ENCODE measurements around the gene HTR7.

Gene HTR7

GRCh38 chr10:90800232-90800796 lies 57.5 kb downstream of the HTR7 start:
- no peak for DNase-seq

GRCh38 chr10:90799172-90799571 lies 58.7 kb downstream of the HTR7 start:
- no peak for DNase-seq

GRCh38 chr10:90798482-90798881 lies 59.4 kb downstream of the HTR7 start:
- no peak for DNase-seq

- no peak for DNase-seq
Measured at GRCh38 chr10:90790422-90790821, 67.4 kb downstream of the HTR7 start.

- no peak for DNase-seq
Measured at GRCh38 chr10:90788968-90789367, 68.9 kb downstream of the HTR7 start.

- DNase-seq, result no peak
Measured at GRCh38 chr10:90788199-90788491, 69.7 kb downstream of the HTR7 start.

- DNase-seq, result peak in 1 of 2 experiments; percentile 51
Measured at GRCh38 chr10:90787393-90788198, 70.2 kb downstream of the HTR7 start.

GRCh38 chr10:90785782-90786181 lies 72.1 kb downstream of the HTR7 start:
- no peak for DNase-seq

GRCh38 chr10:90784771-90785170 lies 73.1 kb downstream of the HTR7 start:
- no peak for DNase-seq

GRCh38 chr10:90780488-90780887 lies 77.4 kb downstream of the HTR7 start:
- no peak for DNase-seq

- DNase-seq, result peak in 1 of 2 experiments; percentile 4
Measured at GRCh38 chr10:90779548-90779947, 78.3 kb downstream of the HTR7 start.

GRCh38 chr10:90777621-90778020 lies 80.2 kb downstream of the HTR7 start:
- DNase-seq, result no peak

GRCh38 chr10:90775351-90776028 lies 82.3 kb downstream of the HTR7 start:
- DNase-seq, result no peak

- DNase-seq, result no peak
Measured at GRCh38 chr10:90769946-90770841, 87.6 kb downstream of the HTR7 start.

GRCh38 chr10:90751107-90751997 lies 106.5 kb downstream of the HTR7 start:
- peak in 1 of 2 experiments; percentile 48 for DNase-seq

GRCh38 chr10:90746829-90747228 lies 111.0 kb downstream of the HTR7 start:
- no peak for DNase-seq

- DNase-seq, result no peak
Measured at GRCh38 chr10:90745565-90745964, 112.3 kb downstream of the HTR7 start.

- no peak for DNase-seq
Measured at GRCh38 chr10:90743291-90743690, 114.5 kb downstream of the HTR7 start.

- DNase-seq, result peak in 1 of 2 experiments; percentile 2
Measured at GRCh38 chr10:90741926-90742565, 115.8 kb downstream of the HTR7 start.

- DNase-seq, result no peak
Measured at GRCh38 chr10:90740265-90740664, 117.6 kb downstream of the HTR7 start.

GRCh38 chr10:90738885-90739284 lies 119.0 kb downstream of the HTR7 start:
- DNase-seq, result no peak

GRCh38 chr10:90734415-90734814 lies 123.4 kb downstream of the HTR7 start:
- DNase-seq, result no peak

All from NCI-H526 (cell line).